Liver (tissue), 3 donors: Measurements from ENCODE around the gene SLC16A11.
A peak's percentile ranks its signal among the peaks of the same experiment; 100 is the strongest.

Experiments used
- EGR1 ChIP-seq, 2 donors: IDR thresholded peaks; 2 replicates each; pipeline ENCODE4 v1.6.1; 2016 to 2018; ENCODE audit warnings: antibody characterized with exemption in 2 of 2, low read depth in 2 of 2
- FOXA1 ChIP-seq: IDR thresholded peaks from 2 replicates; pipeline ENCODE4 v1.6.1; 2016; ENCODE audit warnings: antibody characterized with exemption
- JUND ChIP-seq, 2 donors: IDR thresholded peaks; 2 replicates each; pipeline ENCODE4 v1.6.1; 2016; ENCODE audit warnings: antibody characterized with exemption in 2 of 2
- RAD21 ChIP-seq, 2 donors: IDR thresholded peaks; 2 replicates each; pipeline ENCODE4 v1.6.1; 2016; ENCODE audit warnings: antibody characterized with exemption in 2 of 2, mild to moderate bottlenecking in 2 of 2
- SP1 ChIP-seq: IDR thresholded peaks from 2 replicates; pipeline ENCODE4 v1.6.1; 2018; ENCODE audit warnings: antibody characterized with exemption, mild to moderate bottlenecking
- TAF1 ChIP-seq: conservative IDR thresholded peaks from 2 replicates; pipeline ENCODE4 v1.6.1; 2016; ENCODE audit warnings: antibody characterized with exemption, mild to moderate bottlenecking
- YY1 ChIP-seq: IDR thresholded peaks from 2 replicates; pipeline ENCODE4 v1.6.1; 2016; ENCODE audit warnings: antibody characterized with exemption, mild to moderate bottlenecking
- ZBTB33 ChIP-seq: IDR thresholded peaks from 2 replicates; pipeline ENCODE4 v1.6.1; 2016; ENCODE audit warnings: antibody characterized with exemption
- TF ChIP-seq, protein P1 (sequence below): fragments of 150-350 bp; IDR thresholded peaks from 2 replicates; pipeline ENCODE4 v1.5.1; 2017; ENCODE audit warnings: improper control_type of control experiment, low read depth, low read length; ENCODE audit not compliant: missing input control
- TF ChIP-seq, protein P2 (sequence below): IDR thresholded peaks from 2 replicates; pipeline ENCODE4 v1.6.1; 2016; ENCODE audit warnings: antibody characterized with exemption, mild to moderate bottlenecking
- TF ChIP-seq, protein P3 (sequence below): IDR thresholded peaks from 2 replicates; pipeline ENCODE4 v1.6.1; 2016; ENCODE audit warnings: antibody characterized with exemption
- donor health status: healthy.
- donor health status: healthy.

GRCh38 chr17:7014261-7014994 is 29.5 kb downstream of the SLC16A11 start:
- TF ChIP-seq, protein P1, sequence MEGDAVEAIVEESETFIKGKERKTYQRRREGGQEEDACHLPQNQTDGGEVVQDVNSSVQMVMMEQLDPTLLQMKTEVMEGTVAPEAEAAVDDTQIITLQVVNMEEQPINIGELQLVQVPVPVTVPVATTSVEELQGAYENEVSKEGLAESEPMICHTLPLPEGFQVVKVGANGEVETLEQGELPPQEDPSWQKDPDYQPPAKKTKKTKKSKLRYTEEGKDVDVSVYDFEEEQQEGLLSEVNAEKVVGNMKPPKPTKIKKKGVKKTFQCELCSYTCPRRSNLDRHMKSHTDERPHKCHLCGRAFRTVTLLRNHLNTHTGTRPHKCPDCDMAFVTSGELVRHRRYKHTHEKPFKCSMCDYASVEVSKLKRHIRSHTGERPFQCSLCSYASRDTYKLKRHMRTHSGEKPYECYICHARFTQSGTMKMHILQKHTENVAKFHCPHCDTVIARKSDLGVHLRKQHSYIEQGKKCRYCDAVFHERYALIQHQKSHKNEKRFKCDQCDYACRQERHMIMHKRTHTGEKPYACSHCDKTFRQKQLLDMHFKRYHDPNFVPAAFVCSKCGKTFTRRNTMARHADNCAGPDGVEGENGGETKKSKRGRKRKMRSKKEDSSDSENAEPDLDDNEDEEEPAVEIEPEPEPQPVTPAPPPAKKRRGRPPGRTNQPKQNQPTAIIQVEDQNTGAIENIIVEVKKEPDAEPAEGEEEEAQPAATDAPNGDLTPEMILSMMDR, result peak; percentile 74
- TF ChIP-seq YY1, result peak; percentile 72
- TF ChIP-seq, protein P2, sequence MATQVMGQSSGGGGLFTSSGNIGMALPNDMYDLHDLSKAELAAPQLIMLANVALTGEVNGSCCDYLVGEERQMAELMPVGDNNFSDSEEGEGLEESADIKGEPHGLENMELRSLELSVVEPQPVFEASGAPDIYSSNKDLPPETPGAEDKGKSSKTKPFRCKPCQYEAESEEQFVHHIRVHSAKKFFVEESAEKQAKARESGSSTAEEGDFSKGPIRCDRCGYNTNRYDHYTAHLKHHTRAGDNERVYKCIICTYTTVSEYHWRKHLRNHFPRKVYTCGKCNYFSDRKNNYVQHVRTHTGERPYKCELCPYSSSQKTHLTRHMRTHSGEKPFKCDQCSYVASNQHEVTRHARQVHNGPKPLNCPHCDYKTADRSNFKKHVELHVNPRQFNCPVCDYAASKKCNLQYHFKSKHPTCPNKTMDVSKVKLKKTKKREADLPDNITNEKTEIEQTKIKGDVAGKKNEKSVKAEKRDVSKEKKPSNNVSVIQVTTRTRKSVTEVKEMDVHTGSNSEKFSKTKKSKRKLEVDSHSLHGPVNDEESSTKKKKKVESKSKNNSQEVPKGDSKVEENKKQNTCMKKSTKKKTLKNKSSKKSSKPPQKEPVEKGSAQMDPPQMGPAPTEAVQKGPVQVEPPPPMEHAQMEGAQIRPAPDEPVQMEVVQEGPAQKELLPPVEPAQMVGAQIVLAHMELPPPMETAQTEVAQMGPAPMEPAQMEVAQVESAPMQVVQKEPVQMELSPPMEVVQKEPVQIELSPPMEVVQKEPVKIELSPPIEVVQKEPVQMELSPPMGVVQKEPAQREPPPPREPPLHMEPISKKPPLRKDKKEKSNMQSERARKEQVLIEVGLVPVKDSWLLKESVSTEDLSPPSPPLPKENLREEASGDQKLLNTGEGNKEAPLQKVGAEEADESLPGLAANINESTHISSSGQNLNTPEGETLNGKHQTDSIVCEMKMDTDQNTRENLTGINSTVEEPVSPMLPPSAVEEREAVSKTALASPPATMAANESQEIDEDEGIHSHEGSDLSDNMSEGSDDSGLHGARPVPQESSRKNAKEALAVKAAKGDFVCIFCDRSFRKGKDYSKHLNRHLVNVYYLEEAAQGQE, result peak; percentile 89
- peak in 1 of 2 donors; percentile 46 for TF ChIP-seq JUND (IDR thresholded peaks at IDR 0.05)
- peak; percentile 77 for TF ChIP-seq SP1
- peak; percentile 82 for TF ChIP-seq TAF1
- no peak for TF ChIP-seq ZBTB33
- peak; percentile 41 to 52 for TF ChIP-seq EGR1 (IDR thresholded peaks at IDR 0.05; ENCODE audit: low read depth in 2 of 2)
- peak in 1 of 2 donors; percentile 30 for TF ChIP-seq RAD21 (IDR thresholded peaks at IDR 0.05)
- TF ChIP-seq, protein P3, sequence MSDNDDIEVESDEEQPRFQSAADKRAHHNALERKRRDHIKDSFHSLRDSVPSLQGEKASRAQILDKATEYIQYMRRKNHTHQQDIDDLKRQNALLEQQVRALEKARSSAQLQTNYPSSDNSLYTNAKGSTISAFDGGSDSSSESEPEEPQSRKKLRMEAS, result peak; percentile 43
- peak; percentile 25 for TF ChIP-seq FOXA1
